HCT116 (cell line): ENCODE measurements around the gene SPON1. TPM values are rescaled to one million over a fixed set of nuclear protein-coding genes. Genes with fewer than 3 reads are reported as not detected.

Source experiments
- ATAC-seq: fragments of 200-7000 bp; cut with Tn5 transposase; 2 replicates; pipeline ENCODE4 v1.9.1; 2020; ENCODE audit warnings: mild to moderate bottlenecking, moderate library complexity
- BruUV-seq: library from RNA; stranded (reverse); fragments of 400-500 nt; replicated peaks from 2 replicates; lab custom pipeline; 2021; lab: Mats Ljungman, UMichigan
- CTCF ChIA-PET: fragments of 300-600 bp; sonication (Branson Sonifier 250); formaldehyde crosslinking; loops from one replicate; lab custom pipeline; 2021; ENCODE audit warnings: antibody characterized with exemption; lab: Charles Lee
- POLR2A ChIA-PET: fragments of 300-600, 350-600 bp; sonication (Branson Sonifier 250); formaldehyde crosslinking; loops from one replicate; lab custom pipeline; 2021; ENCODE audit warnings: antibody characterized with exemption; lab: Charles Lee
- RAD21 ChIA-PET, 2 experiments: fragments of 300-600 bp; sonication (Branson Sonifier 250); formaldehyde crosslinking; loops; one replicate each; lab custom pipeline; 2023; ENCODE audit warnings: low total read pairs in 2 of 2; ENCODE audit not compliant: uncharacterized antibody in 2 of 2, unreplicated experiment in 2 of 2, low non-redundant PET in 1 of 2; lab: Charles Lee
- DNase-seq: peaks from one replicate; pipeline ENCODE4 v3.0.0-alpha.2; 2010; ENCODE audit warnings: low read depth, low spot score
- H2AFZ ChIP-seq: fragments of 200-600 bp; shearing (Covaris generic), sonication (generic); 2 replicates; pipeline ENCODE4 v1.6.1; 2017; ENCODE audit warnings: low read depth, mixed run types, mixed read lengths, antibody characterized with exemption, low read length; ENCODE audit not compliant: poor library complexity, severe bottlenecking
- H3K27ac ChIP-seq: 2 replicates; pipeline ENCODE4 v1.5.1; 2012; ENCODE audit warnings: low read depth, low read length
- H3K27me3 ChIP-seq: fragments of 200-600 bp; sonication (generic); 2 replicates; pipeline ENCODE4 v1.6.1; 2016; ENCODE audit warnings: mixed run types, low read length, mixed read lengths; ENCODE audit not compliant: insufficient read depth
- H3K36me3 ChIP-seq, 2 experiments: fragments of 200-500 bp in 1 of 2; fragments of 200-600 bp in 1 of 2; sonication (Bioruptor generic) in 1 of 2; sonication (generic) in 1 of 2; 2 replicates each; pipeline versions ENCODE4 v1.5.1 to v1.6.1; 2014 to 2016; ENCODE audit warnings: low read length in 2 of 2, inconsistent platforms in 1 of 2, mixed read lengths in 1 of 2, mixed run types in 1 of 2; ENCODE audit not compliant: insufficient read depth in 2 of 2, control insufficient read depth in 1 of 2
- H3K4me1 ChIP-seq, 2 experiments: fragments of 200-600 bp in 1 of 2; sonication (generic) in 1 of 2; 2 replicates each; pipeline versions ENCODE4 v1.5.1 to v1.6.1; 2012 to 2017; ENCODE audit warnings: low read length in 2 of 2, inconsistent platforms in 1 of 2, mild to moderate bottlenecking in 1 of 2, mixed read lengths in 1 of 2, mixed run types in 1 of 2, moderate library complexity in 1 of 2; ENCODE audit not compliant: insufficient read depth in 2 of 2, control insufficient read depth in 1 of 2
- H3K4me2 ChIP-seq: fragments of 200-600 bp; sonication (generic); 2 replicates; pipeline ENCODE4 v1.6.1; 2017; ENCODE audit warnings: mixed run types, low read length, mixed read lengths
- H3K4me3 ChIP-seq, 2 experiments: fragments of 200-600 bp in 1 of 2; sonication (generic) in 1 of 2; replicated peaks in 1 of 2; 2 replicates each; pipeline ENCODE4 v1.5.1; 2011 to 2016; ENCODE audit warnings: low read length in 2 of 2, control low read depth in 1 of 2, low read depth in 1 of 2, mild to moderate bottlenecking in 1 of 2, mixed read lengths in 1 of 2, mixed run types in 1 of 2
- H3K79me2 ChIP-seq: fragments of 200-600 bp; sonication (generic); 2 replicates; pipeline ENCODE4 v1.6.1; 2017; ENCODE audit warnings: mild to moderate bottlenecking, mixed run types, low read length, moderate library complexity, mixed read lengths; ENCODE audit not compliant: insufficient read depth
- H3K9ac ChIP-seq: fragments of 200-600 bp; sonication (generic); 2 replicates; pipeline ENCODE4 v1.6.1; 2016; ENCODE audit warnings: low read length, mixed read lengths
- H3K9me2 ChIP-seq: fragments of 200-600 bp; sonication (generic), shearing (Covaris generic); 2 replicates; pipeline ENCODE4 v1.6.1; 2017; ENCODE audit warnings: mixed run types, mild to moderate bottlenecking, moderate library complexity; ENCODE audit not compliant: insufficient read depth
- H3K9me3 ChIP-seq, 2 experiments: fragments of 200-500 bp in 1 of 2; fragments of 200-600 bp in 1 of 2; sonication (Bioruptor generic) in 1 of 2; sonication (generic) in 1 of 2; 2 replicates each; pipeline ENCODE4 v1.6.1; 2014 to 2017; ENCODE audit warnings: low read length in 2 of 2, mixed read lengths in 2 of 2, inconsistent platforms in 1 of 2, low read depth in 1 of 2, mild to moderate bottlenecking in 1 of 2, mixed run types in 1 of 2, moderate library complexity in 1 of 2; ENCODE audit not compliant: control insufficient read depth in 1 of 2, insufficient read depth in 1 of 2
- H4K20me1 ChIP-seq: fragments of 200-600 bp; sonication (generic), shearing (Covaris generic); 2 replicates; pipeline ENCODE4 v1.6.1; 2017; ENCODE audit warnings: mixed run types, mild to moderate bottlenecking, moderate library complexity; ENCODE audit not compliant: insufficient read depth
- CBX3 ChIP-seq: IDR thresholded peaks from 2 replicates; pipeline ENCODE4 v1.6.1; 2012; ENCODE audit warnings: low read depth
- CTCF ChIP-seq, 3 experiments: fragments of 200-600 bp in 1 of 3; sonication (generic) in 1 of 3; IDR thresholded peaks in 2 of 3; conservative IDR thresholded peaks in 1 of 3; 2 replicates each; pipeline ENCODE4 v1.5.1; 2012 to 2017; ENCODE audit warnings: low read depth in 2 of 3, low read length in 2 of 3, antibody characterized with exemption in 1 of 3, borderline replicate concordance in 1 of 3, control low read depth in 1 of 3, mild to moderate bottlenecking in 1 of 3, mixed read lengths in 1 of 3, mixed run types in 1 of 3, moderate library complexity in 1 of 3; ENCODE audit not compliant: insufficient read depth in 1 of 3
- EZH2 ChIP-seq: fragments of 200-600 bp; sonication (generic); IDR thresholded peaks from 2 replicates; pipeline ENCODE4 v1.6.1; 2017; ENCODE audit warnings: antibody characterized with exemption, mixed run types
- EZH2phosphoT487 ChIP-seq: fragments of 200-600 bp; IDR thresholded peaks from 2 replicates; pipeline ENCODE4 v1.6.1; 2018; ENCODE audit warnings: antibody characterized with exemption, borderline replicate concordance
- FOSL1 ChIP-seq: IDR thresholded peaks from 2 replicates; pipeline ENCODE4 v1.6.1; 2012; ENCODE audit warnings: low read depth
- JUND ChIP-seq: IDR thresholded peaks from 2 replicates; pipeline ENCODE4 v1.6.1; 2012
- POLR2A ChIP-seq: IDR thresholded peaks from 2 replicates; pipeline ENCODE4 v1.7.0; 2011; ENCODE audit warnings: borderline replicate concordance; ENCODE audit not compliant: insufficient read depth, insufficient read length; ENCODE audit errors: extremely low read depth
- POLR2AphosphoS5 ChIP-seq: IDR thresholded peaks from 2 replicates; pipeline ENCODE4 v1.6.1; 2011; ENCODE audit warnings: mild to moderate bottlenecking, low read depth, low read length, moderate library complexity
- RAD21 ChIP-seq: IDR thresholded peaks from 2 replicates; pipeline ENCODE4 v1.6.1; 2012; ENCODE audit warnings: low read depth, mild to moderate bottlenecking
- REST ChIP-seq: IDR thresholded peaks from 2 replicates; pipeline ENCODE4 v1.6.1; 2012; ENCODE audit warnings: low read depth
- SIN3A ChIP-seq: IDR thresholded peaks from 2 replicates; pipeline ENCODE4 v1.6.1; 2012; ENCODE audit warnings: low read depth
- SP1 ChIP-seq: IDR thresholded peaks from 2 replicates; pipeline ENCODE4 v1.6.1; 2012; ENCODE audit warnings: low read depth
- SRF ChIP-seq: IDR thresholded peaks from 2 replicates; pipeline ENCODE4 v1.6.1; 2012; ENCODE audit warnings: low read depth
- TCF7L2 ChIP-seq: IDR thresholded peaks from 2 replicates; pipeline ENCODE4 v1.7.0; 2011; ENCODE audit warnings: borderline replicate concordance, inconsistent platforms; ENCODE audit not compliant: insufficient read depth, insufficient read length; ENCODE audit errors: extremely low read depth
- YY1 ChIP-seq: IDR thresholded peaks from 2 replicates; pipeline ENCODE4 v1.6.1; 2011; ENCODE audit warnings: low read length, low read depth, moderate library complexity, mild to moderate bottlenecking; ENCODE audit not compliant: insufficient replicate concordance; ENCODE audit errors: extremely low read depth
- ZFX ChIP-seq: fragments of 450-650 bp; IDR thresholded peaks from 2 replicates; pipeline ENCODE4 v1.6.1; 2017
- ZNF274 ChIP-seq: fragments of 200-500 bp; sonication (Bioruptor generic); IDR thresholded peaks from 2 replicates; pipeline ENCODE4 v1.6.1; 2014; ENCODE audit warnings: mild to moderate bottlenecking, low read depth, low read length, inconsistent platforms
- intact Hi-C: fragments of 100-400 bp; cut with micrococcal nuclease; formaldehyde crosslinking; loops from 2 replicates; pipeline ENCODE4 v1.10.0; 2022
- total RNA-seq: library from RNA; stranded (reverse); gene quantifications from one replicate; pipeline ENCODE4 v1.2.1, GENCODE V29; 2021; ENCODE audit not compliant: unreplicated experiment

SPON1 gene
- total RNA-seq, 1 experiment from 2014 or later = 0.17 TPM

GRCh38 chr11:13939961-13940906, 22.3 kb upstream of the SPON1 start:
- RAD21 ChIA-PET = no interaction called here
- H3K4me1 ChIP-seq = peaks cover 4 to 44% of the 10 kb centered on the region in 2 experiments; a peak in 3 of 4 replicates
- peak overlapping the region in 1 of 2 experiments; percentile 26; a peak in 1 of 4 replicates for H3K4me3 ChIP-seq
- TF ChIP-seq JUND = peak; percentile 72
- no peak for TF ChIP-seq REST
- peak; percentile 29 for TF ChIP-seq YY1
- no peak for TF ChIP-seq EZH2
- peak; percentile 73 for TF ChIP-seq SP1
- no peak for TF ChIP-seq RAD21
- TF ChIP-seq POLR2AphosphoS5 = peak; percentile 34; the same call in 1 of the 2 replicates
- TF ChIP-seq CTCF (IDR thresholded peaks at IDR 0.05 in 2 of 3, conservative IDR thresholded peaks at IDR 0.05 in 1 of 3; ENCODE audit: borderline replicate concordance in 1 of 3, insufficient read depth in 1 of 3, low read depth in 2 of 3, low read length in 2 of 3) = no peak
- TF ChIP-seq EZH2phosphoT487 = no peak
- no peak for TF ChIP-seq ZFX
- TF ChIP-seq SIN3A = no peak; the same call in 1 of the 2 replicates
- TF ChIP-seq FOSL1 = peak; percentile 68
- TF ChIP-seq ZNF274 = no peak
- TF ChIP-seq CBX3 = peak; percentile 52; the same call in 1 of the 2 replicates
- TF ChIP-seq TCF7L2 = no peak
- TF ChIP-seq SRF = peak; percentile 25; the same call in 1 of the 2 replicates
- no peak for TF ChIP-seq POLR2A
- peak; percentile 73 for ATAC-seq
- H3K36me3 ChIP-seq = no peaks in the 10 kb centered on the region
- DNase-seq = peak; percentile 44
- H2AFZ ChIP-seq = peak overlapping the region; percentile 7
- H3K27me3 ChIP-seq = no peaks in the 10 kb centered on the region
- H3K79me2 ChIP-seq = no peaks in the 10 kb centered on the region
- no peak overlapping the region for H3K27ac ChIP-seq
- no peak overlapping the region; the same call in 1 of the 2 replicates for H3K9ac ChIP-seq
- POLR2A ChIA-PET = interaction anchor here (1.7 to 2.0 kb wide), 2 partner anchors 10 to 14 kb away, joined by 5 to 6 read pairs; no protein-coding TSS in a partner anchor
- no peaks in the 10 kb centered on the region for H3K9me3 ChIP-seq
- intact Hi-C loops = no loop called here
- H3K9me2 ChIP-seq = no peaks in the 10 kb centered on the region
- peak overlapping the region; percentile 66 for H3K4me2 ChIP-seq
- CTCF ChIA-PET = interaction anchor here (1.0 kb wide), 1 partner anchor 106 kb away, joined by 4 read pairs; no protein-coding TSS in a partner anchor
- H4K20me1 ChIP-seq = no peaks in the 10 kb centered on the region
- BruUV-seq = no TSS peak
